MCF 10A (cell line): ENCODE results near the gene IL2RA. TPM values are rescaled to one million over a fixed set of nuclear protein-coding genes. Genes with fewer than 3 reads are reported as not detected.
"Not testable (repeated sequence)": the region's sequence is repeated elsewhere in the genome, so short reads cannot be mapped to it uniquely, and the experiment has no call there.

ENCODE experiments used
- BruUV-seq: library from RNA; stranded (reverse); fragments of 400-500 nt; replicated peaks from 2 replicates; lab custom pipeline; 2021; lab: Mats Ljungman, UMichigan
- CTCF ChIA-PET: fragments of 300-600 bp; sonication (Branson Sonifier 250); formaldehyde crosslinking; extraction: SDS; loops from one replicate; lab custom pipeline; 2021; ENCODE audit warnings: antibody characterized with exemption, inconsistent platforms; lab: Yijun Ruan, JAX
- POLR2A ChIA-PET: fragments of 300-600, 350-650 bp; sonication (Branson Sonifier 250); formaldehyde crosslinking; extraction: SDS; loops from one replicate; lab custom pipeline; 2020; ENCODE audit warnings: antibody characterized with exemption, inconsistent platforms; lab: Yijun Ruan, JAX
- DNase-seq: peaks from one replicate; pipeline ENCODE4 v3.0.0-alpha.2; 2018; ENCODE audit not compliant: unreplicated experiment
- H3K27ac Mint-ChIP-seq: one replicate; pipeline ENCODE4 v1.8.0; 2022; ENCODE audit warnings: mild to moderate bottlenecking, low read depth, mixed read lengths; ENCODE audit not compliant: unreplicated experiment
- H3K27me3 Mint-ChIP-seq: one replicate; pipeline ENCODE4 v1.8.0; 2022; ENCODE audit warnings: mixed read lengths; ENCODE audit not compliant: insufficient read depth, unreplicated experiment
- H3K36me3 Mint-ChIP-seq: one replicate; pipeline ENCODE4 v1.8.0; 2022; ENCODE audit warnings: mild to moderate bottlenecking, moderate library complexity, mixed read lengths; ENCODE audit not compliant: insufficient read depth, unreplicated experiment
- H3K4me1 Mint-ChIP-seq: one replicate; pipeline ENCODE4 v1.8.0; 2022; ENCODE audit warnings: mixed read lengths; ENCODE audit not compliant: insufficient read depth, unreplicated experiment
- H3K4me3 Mint-ChIP-seq: one replicate; pipeline ENCODE4 v1.8.0; 2022; ENCODE audit warnings: mild to moderate bottlenecking, moderate library complexity, mixed read lengths; ENCODE audit not compliant: unreplicated experiment
- H3K9me3 Mint-ChIP-seq: one replicate; pipeline ENCODE4 v1.8.0; 2022; ENCODE audit warnings: mixed read lengths; ENCODE audit not compliant: unreplicated experiment
- CTCF ChIP-seq: fragments of 200-600 bp; IDR thresholded peaks from one replicate; pipeline ENCODE4 v1.8.0; 2022; ENCODE audit warnings: antibody characterized with exemption, mild to moderate bottlenecking; ENCODE audit not compliant: unreplicated experiment
- intact Hi-C: fragments of 100-400 bp; cut with micrococcal nuclease; formaldehyde crosslinking; loops from 2 replicates; pipeline ENCODE4 v1.14.1; 2022
- total RNA-seq: library from RNA; stranded (reverse); gene quantifications from 2 replicates; pipeline ENCODE4 v1.2.3, GENCODE V29; 2022

IL2RA gene
- total RNA-seq, 1 experiment from 2014 or later: not detected

GRCh38 chr10:6065835-6066234 is 3.7 kb upstream of the IL2RA start:
- no TSS peak for BruUV-seq
- ChIA-PET CTCF (interaction anchor here (0.7 to 0.9 kb wide), 3 partner anchors 21 to 99 kb away, joined by 3 to 4 read pairs (median 3); no protein-coding TSS in a partner anchor), POLR2A (interaction anchor here (1.0 kb wide), 1 partner anchor 13 kb away, joined by 3 read pairs; no protein-coding TSS in a partner anchor)
- Mint-ChIP-seq H3K9me3 (no peaks in the 10 kb centered on the region), H3K4me3 (no peak overlapping the region), H3K36me3 (no peaks in the 10 kb centered on the region), H3K4me1 (no peaks in the 10 kb centered on the region), H3K27ac (no peak overlapping the region), H3K27me3 (peaks cover 39% of the 10 kb centered on the region)
- intact Hi-C loops: no loop called here
- DNase-seq: no peak
- no peak for TF ChIP-seq CTCF

- H3K4me1 Mint-ChIP-seq: no peaks in the 10 kb centered on the region
- BruUV-seq: no TSS peak
- ChIA-PET CTCF (no interaction called here), POLR2A (no interaction called here)
- DNase-seq: no peak
- H3K27ac Mint-ChIP-seq: no peak overlapping the region
- H3K27me3 Mint-ChIP-seq: peaks cover 38% of the 10 kb centered on the region
- no peaks in the 10 kb centered on the region for H3K9me3 Mint-ChIP-seq
- no peaks in the 10 kb centered on the region for H3K36me3 Mint-ChIP-seq
- H3K4me3 Mint-ChIP-seq: no peak overlapping the region
- no peak for TF ChIP-seq CTCF
- intact Hi-C loops: no loop called here
Observed at GRCh38 chr10:6065406-6065805, 3.2 kb upstream of the IL2RA start.

GRCh38 chr10:6064726-6065125 is 2.6 kb upstream of the IL2RA start:
- H3K4me1 Mint-ChIP-seq, BruUV-seq, DNase-seq, H3K4me3 Mint-ChIP-seq, H3K27ac Mint-ChIP-seq, POLR2A ChIA-PET, CTCF ChIA-PET, intact Hi-C loops, H3K9me3 Mint-ChIP-seq, H3K36me3 Mint-ChIP-seq: not testable (repeated sequence)
- peaks cover 38% of the 10 kb centered on the region for H3K27me3 Mint-ChIP-seq

GRCh38 chr10:6064119-6064518 is 2.0 kb upstream of the IL2RA start:
- no peaks in the 10 kb centered on the region for H3K9me3 Mint-ChIP-seq
- no TSS peak for BruUV-seq
- no peaks in the 10 kb centered on the region for H3K36me3 Mint-ChIP-seq
- H3K4me1 Mint-ChIP-seq: no peaks in the 10 kb centered on the region
- ChIA-PET CTCF (no interaction called here), POLR2A (interaction anchor here (0.6 kb wide), 1 partner anchor 211 kb away, joined by 4 read pairs; no protein-coding TSS in a partner anchor)
- no peak overlapping the region for H3K4me3 Mint-ChIP-seq
- intact Hi-C loops: no loop called here
- no peak overlapping the region for H3K27ac Mint-ChIP-seq
- no peak for DNase-seq
- peaks cover 44% of the 10 kb centered on the region for H3K27me3 Mint-ChIP-seq
- no peak for TF ChIP-seq CTCF

GRCh38 chr10:6061056-6061455 is 1.1 kb downstream of the IL2RA start:
- Mint-ChIP-seq H3K9me3 (no peaks in the 10 kb centered on the region), H3K27me3 (peaks cover 54% of the 10 kb centered on the region), H3K4me1 (no peaks in the 10 kb centered on the region), H3K27ac (no peak overlapping the region), H3K36me3 (no peaks in the 10 kb centered on the region), H3K4me3 (no peak overlapping the region)
- ChIA-PET POLR2A (no interaction called here), CTCF (interaction anchor here (0.6 kb wide), 2 partner anchors 26 to 82 kb away, joined by 3 read pairs; no protein-coding TSS in a partner anchor)
- no TSS peak for BruUV-seq
- intact Hi-C loops: no loop called here
- DNase-seq: no peak
- no peak for TF ChIP-seq CTCF
